Smooth muscle cell (in vitro differentiated cells): ENCODE results near the gene KCNS3. TPM values are rescaled to one million over a fixed set of nuclear protein-coding genes. Genes with fewer than 3 reads are reported as not detected.

ENCODE experiments used
- DNase-seq: peaks from one replicate; lab custom pipeline; 2025; ENCODE audit not compliant: unreplicated experiment; lab: John Stamatoyannopoulos, UW
- H2AFZ ChIP-seq: fragments of 200-600 bp; sonication (generic); 2 replicates; pipeline ENCODE4 v1.6.0; 2016; ENCODE audit warnings: antibody characterized with exemption, low read depth, mild to moderate bottlenecking
- H3F3A ChIP-seq: fragments of 200-600 bp; sonication (generic); 2 replicates; pipeline ENCODE4 v1.6.0; 2017; ENCODE audit warnings: antibody characterized with exemption, low read depth
- H3K27ac ChIP-seq: fragments of 200-600 bp; sonication (generic); 2 replicates; pipeline ENCODE4 v1.5.1; 2016; ENCODE audit warnings: low read depth, mild to moderate bottlenecking
- H3K27me3 ChIP-seq: fragments of 200-600 bp; sonication (generic); 2 replicates; pipeline ENCODE4 v1.6.1; 2016; ENCODE audit warnings: low read depth, mild to moderate bottlenecking
- H3K36me3 ChIP-seq: fragments of 200-600 bp; sonication (generic); 2 replicates; pipeline ENCODE4 v1.5.1; 2016; ENCODE audit warnings: low read depth
- H3K4me1 ChIP-seq: fragments of 200-600 bp; sonication (generic); 2 replicates; pipeline ENCODE4 v1.5.1; 2016; ENCODE audit warnings: low read depth
- H3K4me2 ChIP-seq: fragments of 200-600 bp; sonication (generic); 2 replicates; pipeline ENCODE4 v1.6.0; 2016; ENCODE audit warnings: mild to moderate bottlenecking
- H3K4me3 ChIP-seq: fragments of 200-600 bp; sonication (generic); 2 replicates; pipeline ENCODE4 v1.5.1; 2016; ENCODE audit warnings: mild to moderate bottlenecking
- H3K79me2 ChIP-seq: fragments of 200-600 bp; sonication (generic); 2 replicates; pipeline ENCODE4 v1.6.0; 2016; ENCODE audit warnings: low read depth, mild to moderate bottlenecking
- H3K9ac ChIP-seq: fragments of 200-600 bp; sonication (generic); 2 replicates; pipeline ENCODE4 v1.6.0; 2016; ENCODE audit warnings: low read depth
- H3K9me3 ChIP-seq: fragments of 200-600 bp; sonication (generic); replicated peaks from 2 replicates; pipeline ENCODE4 v1.5.1; 2016; ENCODE audit warnings: low read depth
- H4K20me1 ChIP-seq: fragments of 200-600 bp; sonication (generic); 2 replicates; pipeline ENCODE4 v1.6.0; 2016; ENCODE audit warnings: low read depth
- WGBS: methylation state at CpG from one replicate; pipeline ENCODE4 v1.1.7; 2016; ENCODE audit warnings: low lambda C conversion rate; 5-methylcytosine and 5-hydroxymethylcytosine counted together
- polyA plus RNA-seq: library from polyadenylated mRNA; unstranded; fragments of >200 nt; fragmentation: Nextera tagmentation; extraction: Ambion mirVana; gene quantifications from 2 replicates; pipeline ENCODE4 v1.2.1, GENCODE V29; 2016
- total RNA-seq: library from RNA; depleted of rRNA; stranded (reverse); fragments of >200 nt; gene quantifications from 2 replicates; pipeline ENCODE4 v1.2.3, GENCODE V29; 2014
- TF ChIP-seq, protein P1 (sequence below): fragments of 200-600 bp; sonication (generic); IDR thresholded peaks from 2 replicates; pipeline ENCODE4 v1.5.1; 2017; ENCODE audit warnings: borderline replicate concordance, mild to moderate bottlenecking, antibody characterized with exemption; ENCODE audit not compliant: insufficient read depth, poor library complexity, severe bottlenecking

Gene KCNS3
- total and polyA plus RNA-seq, 2 experiments from 2014 or later = 31.0 to 48.2 TPM

DNA sequence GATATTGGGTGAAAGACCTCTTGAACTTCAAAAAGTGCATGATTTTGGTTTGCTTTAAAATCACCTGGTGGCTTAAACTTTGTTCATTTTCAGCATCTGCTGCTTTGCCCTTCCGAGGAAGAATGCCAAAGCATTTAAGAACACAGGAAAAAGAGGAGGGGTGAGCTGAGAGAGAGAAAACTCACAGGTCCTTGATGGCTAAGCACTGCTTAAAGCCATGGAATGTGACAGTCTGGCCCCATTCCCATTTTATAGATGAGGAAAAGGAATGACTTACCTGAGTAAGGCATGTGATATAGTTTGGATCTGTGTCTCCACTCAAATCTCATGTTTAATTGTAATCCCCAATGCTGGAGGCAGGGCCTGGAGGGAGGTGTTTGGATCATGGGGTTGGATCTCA lies 58.1 kb downstream of the KCNS3 start:
- 83% methylated on average over 1 of the region's 1 CpG for WGBS
- H3K9me3 ChIP-seq = no peaks in the 10 kb centered on the region
- no peak overlapping the region for H3K4me3 ChIP-seq
- H3K4me2 ChIP-seq = no peak overlapping the region
- H3K27me3 ChIP-seq = no peaks in the 10 kb centered on the region
- H3K36me3 ChIP-seq = no peaks in the 10 kb centered on the region
- H2AFZ ChIP-seq = no peak overlapping the region
- H3K27ac ChIP-seq = no peak overlapping the region
- TF ChIP-seq, protein P1, sequence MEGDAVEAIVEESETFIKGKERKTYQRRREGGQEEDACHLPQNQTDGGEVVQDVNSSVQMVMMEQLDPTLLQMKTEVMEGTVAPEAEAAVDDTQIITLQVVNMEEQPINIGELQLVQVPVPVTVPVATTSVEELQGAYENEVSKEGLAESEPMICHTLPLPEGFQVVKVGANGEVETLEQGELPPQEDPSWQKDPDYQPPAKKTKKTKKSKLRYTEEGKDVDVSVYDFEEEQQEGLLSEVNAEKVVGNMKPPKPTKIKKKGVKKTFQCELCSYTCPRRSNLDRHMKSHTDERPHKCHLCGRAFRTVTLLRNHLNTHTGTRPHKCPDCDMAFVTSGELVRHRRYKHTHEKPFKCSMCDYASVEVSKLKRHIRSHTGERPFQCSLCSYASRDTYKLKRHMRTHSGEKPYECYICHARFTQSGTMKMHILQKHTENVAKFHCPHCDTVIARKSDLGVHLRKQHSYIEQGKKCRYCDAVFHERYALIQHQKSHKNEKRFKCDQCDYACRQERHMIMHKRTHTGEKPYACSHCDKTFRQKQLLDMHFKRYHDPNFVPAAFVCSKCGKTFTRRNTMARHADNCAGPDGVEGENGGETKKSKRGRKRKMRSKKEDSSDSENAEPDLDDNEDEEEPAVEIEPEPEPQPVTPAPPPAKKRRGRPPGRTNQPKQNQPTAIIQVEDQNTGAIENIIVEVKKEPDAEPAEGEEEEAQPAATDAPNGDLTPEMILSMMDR = no peak
- DNase-seq = no peak
- no peaks in the 10 kb centered on the region for H3F3A ChIP-seq
- no peaks in the 10 kb centered on the region for H3K79me2 ChIP-seq
- H3K9ac ChIP-seq = no peak overlapping the region
- no peaks in the 10 kb centered on the region for H3K4me1 ChIP-seq
- H4K20me1 ChIP-seq = no peaks in the 10 kb centered on the region

DNA sequence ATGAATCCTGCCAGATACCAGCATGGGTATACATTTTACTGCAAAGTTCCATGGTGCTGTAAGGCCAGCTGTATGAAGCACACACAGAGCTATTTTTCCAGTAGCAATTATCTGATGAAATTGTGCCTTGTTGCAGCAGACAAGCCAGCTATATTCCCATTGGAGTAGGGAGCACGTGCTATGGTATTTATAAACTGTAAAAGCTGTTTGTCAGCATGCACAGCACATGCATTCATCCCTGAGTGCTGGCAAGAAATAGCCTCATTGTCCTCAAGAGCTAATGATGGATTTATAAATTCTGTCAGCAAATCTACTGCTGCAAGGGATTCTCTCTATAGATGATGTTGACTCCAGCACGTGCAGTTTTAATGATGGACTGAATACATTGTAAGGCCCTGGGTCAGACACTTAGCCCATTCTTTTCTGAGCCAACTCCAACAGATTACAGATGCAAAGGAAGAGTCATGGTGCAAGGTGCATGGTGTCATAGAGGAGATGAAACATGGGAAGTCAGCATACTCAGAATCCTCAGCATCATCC lies 61.7 kb downstream of the KCNS3 start:
- no peak overlapping the region for H2AFZ ChIP-seq
- 62% methylated on average over 2 of the region's 2 CpGs for WGBS
- no peaks in the 10 kb centered on the region for H3K27me3 ChIP-seq
- TF ChIP-seq, protein P1 = no peak
- H3F3A ChIP-seq = no peaks in the 10 kb centered on the region
- H3K4me1 ChIP-seq = no peaks in the 10 kb centered on the region
- DNase-seq = no peak
- H3K4me3 ChIP-seq = no peak overlapping the region
- H3K27ac ChIP-seq = no peak overlapping the region
- no peaks in the 10 kb centered on the region for H4K20me1 ChIP-seq
- no peak overlapping the region for H3K9ac ChIP-seq
- no peak overlapping the region for H3K4me2 ChIP-seq
- H3K9me3 ChIP-seq = no peaks in the 10 kb centered on the region
- H3K79me2 ChIP-seq = no peaks in the 10 kb centered on the region
- no peaks in the 10 kb centered on the region for H3K36me3 ChIP-seq

- WGBS = 81% methylated on average over 4 of the region's 4 CpGs
- DNase-seq = no peak
Observed at GRCh38 chr2:17943444-17943843, 65.0 kb downstream of the KCNS3 start.

More at GRCh38 chr2:17943444-17943843, 65.0 kb downstream of the KCNS3 start:
- H2AFZ ChIP-seq = no peak overlapping the region
- no peak overlapping the region for H3K9ac ChIP-seq
- H3K4me3 ChIP-seq = no peak overlapping the region
- no peaks in the 10 kb centered on the region for H3K36me3 ChIP-seq
- no peaks in the 10 kb centered on the region for H3K27me3 ChIP-seq
- H3K9me3 ChIP-seq = no peaks in the 10 kb centered on the region
- TF ChIP-seq, protein P1 = no peak
- no peak overlapping the region for H3K4me2 ChIP-seq
- no peaks in the 10 kb centered on the region for H3K4me1 ChIP-seq
- no peak overlapping the region for H3K27ac ChIP-seq
- H3F3A ChIP-seq = no peaks in the 10 kb centered on the region
- no peaks in the 10 kb centered on the region for H4K20me1 ChIP-seq
- H3K79me2 ChIP-seq = no peaks in the 10 kb centered on the region
